GM18505 (cell line): ENCODE data around the gene MAP2K4.

Experiments used
- ATAC-seq: cut with Tn5 transposase; IDR thresholded peaks from one replicate; pipeline ENCODE4 v1.9.1; 2021; ENCODE audit not compliant: unreplicated experiment
- POLR2A ChIP-seq: IDR thresholded peaks from 4 replicates; pipeline ENCODE4 v1.6.1; 2011; ENCODE audit warnings: borderline replicate concordance; ENCODE audit not compliant: insufficient read depth, insufficient read length; ENCODE audit errors: extremely low read depth

MAP2K4 gene

DNA sequence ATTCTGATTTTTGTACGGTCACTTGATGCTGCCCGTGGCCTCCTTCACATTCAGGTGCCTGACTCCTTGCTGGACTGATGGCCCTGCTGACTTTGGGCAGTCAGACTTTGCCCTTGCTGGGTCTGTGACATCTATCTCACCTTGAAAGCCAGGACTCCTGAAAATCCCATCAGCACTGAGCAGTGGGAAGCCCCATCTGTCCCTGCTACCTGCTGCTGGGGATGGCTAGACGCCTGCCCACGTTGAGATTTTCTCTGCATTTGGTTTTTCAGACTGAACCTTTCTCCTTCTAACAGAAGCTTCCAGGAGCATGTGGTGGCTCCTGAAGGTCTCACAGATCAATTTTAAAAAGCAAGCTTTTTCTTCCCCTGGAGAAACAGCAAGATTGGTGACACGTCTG, 13.2 kb upstream of the MAP2K4 start:
- no peak for TF ChIP-seq POLR2A
- ATAC-seq, result no peak

DNA sequence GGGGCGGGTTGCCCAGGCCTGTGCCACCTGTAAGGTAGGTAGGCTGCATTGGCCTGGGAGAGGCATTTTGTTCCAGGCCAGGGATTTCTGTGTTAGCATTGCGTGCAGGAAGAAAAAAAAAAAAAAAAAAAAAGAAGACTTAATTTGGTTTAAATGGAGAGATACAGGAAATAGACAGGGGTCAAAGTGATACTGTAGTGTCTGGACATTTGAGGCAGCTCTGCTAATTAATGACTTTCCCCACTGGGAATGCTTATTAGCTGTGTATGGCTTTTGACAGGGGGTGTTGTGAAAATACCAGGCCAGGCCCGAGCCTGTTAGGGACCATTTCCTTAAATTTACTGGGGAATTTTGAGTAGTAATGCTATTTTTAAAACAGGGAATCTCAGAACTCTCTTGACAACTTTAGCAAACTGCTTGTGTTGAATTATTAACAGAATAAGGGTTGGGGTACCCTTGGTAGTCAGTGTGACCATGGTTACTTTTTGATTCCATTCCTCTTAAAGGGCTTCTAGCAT, 1.0 kb downstream of the MAP2K4 start:
- ATAC-seq, result no peak
- TF ChIP-seq POLR2A, result no peak

DNA sequence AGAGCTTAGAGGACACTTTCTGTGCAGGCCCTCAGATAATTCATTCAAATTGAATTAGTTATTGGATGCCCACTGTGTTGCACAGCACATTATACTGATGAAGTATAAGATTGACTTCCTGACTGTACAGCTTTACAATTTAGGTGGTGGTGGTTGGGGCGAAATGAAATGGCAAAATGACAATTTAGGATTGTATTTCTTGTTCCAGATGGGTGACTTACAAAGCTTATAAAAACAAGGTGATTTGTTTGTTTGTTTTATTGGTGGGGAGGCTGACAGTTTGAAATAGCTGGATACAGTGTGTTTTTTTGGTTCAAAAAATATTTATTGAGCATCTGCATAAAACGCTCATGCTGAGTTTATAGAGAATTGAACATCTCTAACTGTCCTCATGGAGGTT, 1.6 kb downstream of the MAP2K4 start:
- ATAC-seq, result no peak
- no peak for TF ChIP-seq POLR2A

DNA sequence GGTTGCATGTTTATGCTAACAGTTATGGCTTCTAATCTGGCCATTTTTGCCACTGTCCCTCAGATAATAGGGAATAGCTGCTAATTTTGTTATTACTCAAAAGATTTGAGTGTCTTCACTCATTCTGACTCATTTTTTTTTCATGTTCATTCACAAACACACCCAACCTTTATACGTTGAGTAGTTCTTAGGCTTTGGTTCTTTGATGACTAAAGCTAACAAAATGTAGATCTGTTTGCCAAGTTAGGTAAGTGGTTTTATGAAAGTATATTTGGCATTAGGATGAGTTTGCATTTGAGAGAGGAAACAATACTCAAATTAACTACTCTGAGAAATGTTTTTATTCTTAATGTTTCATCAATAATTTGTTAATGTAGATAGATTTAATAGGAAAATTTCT, 3.6 kb downstream of the MAP2K4 start:
- no peak for TF ChIP-seq POLR2A

DNA sequence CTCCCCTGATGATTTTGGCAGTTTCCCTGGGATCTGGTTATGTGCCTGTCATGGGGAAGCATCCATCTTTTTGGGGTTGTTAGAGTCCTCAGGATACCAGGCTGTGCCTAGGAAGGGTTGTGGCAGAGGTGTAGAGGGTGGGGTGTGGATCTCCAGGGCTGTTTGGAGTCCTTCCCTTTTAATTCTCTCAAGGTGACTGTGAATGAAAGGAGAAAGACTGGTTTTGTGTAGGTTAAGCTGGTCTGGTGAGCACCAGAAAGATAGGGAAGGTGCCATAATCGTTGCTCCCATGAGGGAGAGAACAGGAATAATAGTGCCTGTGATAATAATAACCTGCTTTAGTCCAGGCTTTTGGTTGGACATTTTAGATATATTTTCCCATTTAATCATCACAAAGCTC, 7.0 kb downstream of the MAP2K4 start:
- ATAC-seq, result no peak
- no peak for TF ChIP-seq POLR2A

More for the DNA sequence above, 3.6 kb downstream of the MAP2K4 start:
- no peak for ATAC-seq

DNA sequence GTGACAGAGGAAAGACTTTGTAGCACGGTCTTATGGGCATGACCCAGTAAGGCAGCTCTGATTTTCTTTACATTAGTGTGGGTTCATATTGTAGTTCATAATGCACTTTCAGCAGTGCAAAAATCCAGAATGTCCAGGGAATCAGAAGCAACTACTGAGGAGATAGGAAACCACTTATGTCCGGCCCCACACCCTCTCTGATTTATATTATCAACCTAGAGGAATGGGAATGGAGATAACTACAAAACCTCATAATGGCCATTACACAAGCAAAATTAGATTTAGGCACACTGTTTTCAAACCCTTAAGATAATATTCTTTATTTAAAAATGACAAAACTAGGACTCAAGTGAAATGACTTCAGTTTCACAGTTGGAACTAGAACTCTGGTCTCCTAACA, 7.9 kb downstream of the MAP2K4 start:
- ATAC-seq, result no peak
- no peak for TF ChIP-seq POLR2A

DNA sequence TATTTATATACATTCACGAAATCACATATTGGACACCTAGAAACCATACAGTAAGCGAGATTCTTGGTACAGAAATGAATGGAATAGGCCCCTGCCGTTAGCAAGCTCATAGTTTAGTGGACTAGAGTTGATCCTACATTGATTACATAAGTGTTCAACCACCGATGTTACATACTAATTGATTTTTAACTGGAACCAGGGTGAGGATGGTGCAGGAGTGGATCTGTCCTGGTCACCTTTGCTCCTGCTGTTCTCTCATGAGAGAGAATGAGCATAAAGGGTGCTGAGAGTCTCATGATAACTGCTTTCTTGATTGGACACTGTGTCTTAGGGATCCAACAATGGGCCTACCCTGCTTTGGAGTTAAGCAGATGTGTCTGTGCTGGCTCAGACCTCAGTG, 13.9 kb downstream of the MAP2K4 start:
- TF ChIP-seq POLR2A, result no peak
- no peak for ATAC-seq

DNA sequence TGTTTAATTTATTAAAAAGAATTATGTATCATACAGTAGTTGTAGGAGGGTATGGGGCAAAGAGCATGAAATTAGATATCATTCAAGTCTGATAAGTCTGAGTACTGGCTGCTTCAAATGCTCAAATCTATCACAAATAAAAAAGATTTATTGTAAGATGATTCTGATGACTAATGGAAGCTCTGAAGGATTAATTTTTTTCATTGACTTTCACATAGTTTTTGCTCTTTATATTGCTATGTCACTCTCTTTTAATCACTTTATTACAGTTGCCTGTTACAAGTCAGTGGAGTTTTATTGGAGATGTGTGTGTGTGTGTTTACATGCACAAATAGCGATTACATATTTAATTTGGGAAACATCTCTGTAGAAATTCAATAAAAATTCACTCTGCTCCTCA, 15.0 kb downstream of the MAP2K4 start:
- ATAC-seq, result no peak

DNA sequence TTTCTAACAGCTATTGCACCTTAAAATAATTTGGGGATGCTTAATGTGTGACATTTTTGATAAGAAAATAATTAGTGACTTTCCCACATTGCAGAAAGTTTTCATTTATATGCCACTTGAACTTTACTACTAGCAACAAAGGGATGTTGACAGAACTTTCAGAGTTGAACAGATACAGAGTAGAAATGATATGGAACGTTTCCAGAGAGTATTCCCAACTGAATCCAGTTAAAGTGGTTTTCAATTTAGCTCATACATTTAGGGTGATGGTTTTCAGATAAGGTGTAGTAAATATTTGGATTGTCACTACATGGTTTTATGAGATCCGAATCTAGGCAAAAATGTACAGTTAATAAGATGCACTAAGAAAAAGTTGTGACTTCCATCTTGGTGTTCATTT, 17.3 kb downstream of the MAP2K4 start:
- ATAC-seq, result no peak
- TF ChIP-seq POLR2A, result no peak

More for the DNA sequence above, 15.0 kb downstream of the MAP2K4 start:
- no peak for TF ChIP-seq POLR2A

DNA sequence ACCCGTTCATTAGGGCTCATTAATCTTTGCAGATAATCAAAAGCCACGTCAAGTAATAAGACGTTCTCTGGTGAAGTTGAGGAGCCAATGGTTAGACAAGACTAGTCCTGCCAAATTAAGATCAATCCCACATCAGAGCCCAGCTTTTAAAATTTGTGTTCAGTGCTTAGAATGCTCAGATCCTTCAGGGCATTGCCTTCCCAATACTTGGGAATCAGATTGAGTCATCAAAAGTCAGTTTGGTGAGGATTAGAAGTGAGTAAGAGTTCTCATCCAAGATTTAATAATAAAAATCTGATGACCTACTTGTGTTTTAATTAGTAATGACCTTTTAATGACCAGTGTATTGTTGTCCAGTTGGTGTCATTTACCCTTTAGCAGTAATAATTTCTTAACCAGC, 19.8 kb downstream of the MAP2K4 start:
- ATAC-seq, result no peak
- no peak for TF ChIP-seq POLR2A

DNA sequence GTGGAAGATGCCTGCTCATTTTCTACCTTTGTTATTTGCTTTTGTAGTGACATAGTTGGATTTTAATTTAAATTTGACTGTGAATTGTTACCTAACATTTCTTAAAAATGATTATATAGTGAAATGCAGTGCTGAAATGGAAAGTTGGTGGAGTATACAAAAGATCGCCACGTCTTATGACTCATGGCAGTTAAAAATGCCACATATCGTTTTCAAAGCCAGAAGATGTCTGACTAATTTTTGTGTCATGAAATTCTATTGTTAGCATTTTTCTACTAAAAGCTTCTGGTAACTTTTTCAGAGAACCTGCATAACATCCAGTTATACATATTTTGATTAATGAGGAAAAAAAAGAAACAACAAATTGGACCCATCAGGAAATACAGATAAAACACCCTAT, 20.6 kb downstream of the MAP2K4 start:
- no peak for ATAC-seq
- no peak for TF ChIP-seq POLR2A

DNA sequence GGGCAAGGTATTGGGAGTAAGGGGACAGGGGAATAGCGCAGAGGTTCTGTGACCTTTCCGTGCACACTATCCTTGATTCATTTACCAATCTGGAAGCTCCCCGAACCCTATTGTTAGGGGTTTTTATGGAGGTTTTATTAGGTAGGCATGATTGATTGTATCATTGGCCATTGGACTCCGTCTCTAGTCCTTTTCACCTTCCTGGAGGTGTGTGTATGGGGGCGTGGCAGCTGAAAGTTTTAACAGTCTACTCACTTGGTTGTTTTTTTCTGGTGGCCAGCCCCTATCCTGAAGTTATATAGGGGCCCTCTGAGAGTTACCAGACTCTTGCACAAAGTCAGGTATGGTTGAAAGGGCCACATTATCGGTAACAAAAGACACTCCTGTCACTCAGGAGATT, 23.0 kb downstream of the MAP2K4 start:
- no peak for TF ChIP-seq POLR2A

DNA sequence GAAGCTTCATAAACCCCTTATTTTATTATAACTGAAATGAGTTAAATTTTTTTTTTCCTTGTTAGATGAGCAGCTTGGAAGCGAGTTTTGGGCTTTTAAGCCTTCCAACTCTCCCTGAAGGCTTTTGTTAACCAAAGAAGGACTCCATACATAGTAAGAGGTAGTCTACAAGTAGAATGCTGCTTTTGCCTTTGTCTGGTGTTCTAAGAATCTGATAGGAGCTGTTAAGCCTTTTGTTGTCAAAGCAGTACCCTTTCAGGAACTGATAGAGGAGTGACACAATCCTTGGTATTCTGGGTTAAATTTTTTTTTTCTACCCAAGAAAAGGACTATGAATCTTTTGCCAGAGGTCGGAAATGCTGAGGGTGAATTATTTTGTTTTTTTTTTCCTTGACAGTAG, 26.1 kb downstream of the MAP2K4 start:
- no peak for ATAC-seq
- no peak for TF ChIP-seq POLR2A

More for the DNA sequence above, 23.0 kb downstream of the MAP2K4 start:
- ATAC-seq, result no peak

DNA sequence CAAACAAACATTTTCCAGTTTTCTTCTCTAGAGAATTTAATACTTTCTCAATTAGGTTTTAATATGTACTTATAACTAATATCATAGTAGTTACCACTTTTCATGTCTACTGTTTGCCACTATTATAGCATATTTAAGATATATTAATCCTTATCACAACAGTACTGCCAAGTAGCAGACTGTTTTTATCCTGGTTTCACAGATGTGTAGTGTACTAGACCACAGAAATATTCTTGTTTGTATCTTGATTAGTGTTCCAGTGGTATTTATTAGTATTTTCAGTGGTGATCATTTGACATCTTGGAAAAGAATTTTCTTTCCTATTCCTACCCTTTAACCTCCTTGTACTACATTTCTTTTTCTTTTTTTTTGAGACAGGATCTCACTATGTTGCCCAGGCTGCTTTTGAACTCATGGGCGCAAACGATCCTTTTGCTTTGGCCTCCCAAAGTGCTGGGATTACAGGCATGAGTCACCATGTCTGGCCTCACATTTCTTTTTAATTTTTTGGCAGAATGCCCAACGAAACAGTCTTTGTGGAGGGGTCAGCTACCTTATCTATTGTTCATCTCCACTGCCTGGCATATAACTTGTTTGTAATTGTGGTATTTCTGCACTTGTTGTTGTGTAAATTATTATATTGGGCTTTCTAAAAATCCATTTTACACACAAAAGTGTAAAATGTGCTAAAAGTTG, 27.2 kb downstream of the MAP2K4 start:
- no peak for ATAC-seq
- no peak for TF ChIP-seq POLR2A
